PFSK-1 (cell line): Measurements from ENCODE around the gene FAT1.

Experiments used
- POLR2AphosphoS5 ChIP-seq: IDR thresholded peaks from 2 replicates; pipeline ENCODE4 v1.6.1; 2012; ENCODE audit warnings: low read depth, mild to moderate bottlenecking, control low read depth, low read length, moderate library complexity
- TAF1 ChIP-seq: IDR thresholded peaks from 2 replicates; pipeline ENCODE4 v1.6.1; 2012; ENCODE audit warnings: low read length, control low read depth, borderline replicate concordance; ENCODE audit not compliant: insufficient read depth

DNA sequence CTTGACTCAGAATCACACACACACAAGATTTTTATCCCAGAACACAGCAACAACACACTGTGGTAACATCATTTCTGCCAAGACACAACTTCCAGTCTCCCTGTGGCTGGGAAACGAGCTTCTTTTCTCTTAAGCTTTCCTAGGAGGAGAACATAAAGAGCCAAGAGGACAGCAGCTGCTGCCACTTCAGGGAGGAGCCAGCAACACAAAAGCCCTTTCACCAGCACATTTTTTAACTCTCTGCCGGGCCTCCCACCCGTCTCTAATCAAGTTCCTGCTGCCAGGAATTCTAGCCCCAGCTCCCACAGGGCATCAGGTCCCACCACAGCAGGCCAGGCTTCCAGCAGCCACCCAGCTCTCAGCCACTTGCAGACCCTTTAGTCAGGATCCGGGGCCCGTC, 22.4 kb downstream of the FAT1 start:
- no peak for TF ChIP-seq POLR2AphosphoS5
- TF ChIP-seq TAF1 = no peak
